Stimulated activated CD4-positive, alpha-beta T cell treated with anti-CD3 and anti-CD28 coated beads, Interleukin-12 subunit alpha, Interleukin-12 subunit beta, amount 100 ng/mL, for 24 hours (primary cell): Measurements from ENCODE around the gene EFNA5.

Experiments
- DNase-seq, 2 experiments: peaks; one replicate each; pipeline ENCODE4 v3.0.0-alpha.2; 2020; ENCODE audit warnings: low read depth in 2 of 2

EFNA5 gene

DNA sequence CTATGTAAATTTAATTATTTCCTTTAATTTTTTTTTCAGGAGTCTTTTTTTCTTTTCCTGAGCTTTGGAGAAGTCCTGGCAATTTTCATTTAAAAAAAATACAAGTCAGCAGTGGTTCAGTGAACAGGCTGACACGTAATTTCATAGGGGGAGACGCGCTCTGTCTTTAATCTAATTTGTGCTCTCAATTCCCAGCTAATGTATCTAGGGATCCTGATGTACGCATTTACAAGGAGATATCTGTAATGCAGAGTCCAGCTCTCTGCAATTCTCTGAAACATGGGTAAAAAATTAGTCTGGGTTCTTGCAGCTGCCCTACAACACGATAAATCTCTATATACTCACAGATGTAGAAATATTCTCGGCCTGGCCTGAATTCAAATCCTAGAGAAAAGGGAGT is 243.9 kb downstream of the EFNA5 start:
- DNase-seq: no peak

GRCh38 chr5:107426209-107426608 is 244.5 kb downstream of the EFNA5 start:
- no peak for DNase-seq

- no peak for DNase-seq
Observed at GRCh38 chr5:107425541-107426031, 245.2 kb downstream of the EFNA5 start.

DNA sequence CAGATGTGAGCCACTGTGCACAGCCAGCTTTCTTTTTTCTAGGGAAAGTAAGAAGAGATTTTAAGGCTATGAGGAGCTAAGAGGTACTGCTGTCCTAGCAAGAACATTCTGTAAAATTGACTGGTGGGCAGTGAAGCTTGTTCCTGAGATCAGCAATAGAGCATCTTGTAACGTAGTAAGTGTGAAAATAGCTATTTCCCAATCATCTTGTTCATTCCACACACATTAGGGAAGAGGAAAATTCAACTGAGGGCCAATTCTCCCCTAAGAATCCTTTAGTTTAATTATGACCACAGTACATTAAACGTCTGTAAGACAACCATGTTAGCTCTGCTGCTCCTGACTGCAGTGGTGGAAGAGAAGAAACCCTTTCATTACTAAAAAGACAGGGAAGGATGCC is 246.2 kb downstream of the EFNA5 start:
- no peak for DNase-seq

- DNase-seq: no peak
Observed at GRCh38 chr5:107422494-107422893, 248.2 kb downstream of the EFNA5 start.

GRCh38 chr5:107419498-107419897 is 251.2 kb downstream of the EFNA5 start:
- no peak for DNase-seq

GRCh38 chr5:107418902-107419301 is 251.8 kb downstream of the EFNA5 start:
- DNase-seq: no peak

- DNase-seq: no peak
Observed at GRCh38 chr5:107418071-107418470, 252.7 kb downstream of the EFNA5 start.

DNA sequence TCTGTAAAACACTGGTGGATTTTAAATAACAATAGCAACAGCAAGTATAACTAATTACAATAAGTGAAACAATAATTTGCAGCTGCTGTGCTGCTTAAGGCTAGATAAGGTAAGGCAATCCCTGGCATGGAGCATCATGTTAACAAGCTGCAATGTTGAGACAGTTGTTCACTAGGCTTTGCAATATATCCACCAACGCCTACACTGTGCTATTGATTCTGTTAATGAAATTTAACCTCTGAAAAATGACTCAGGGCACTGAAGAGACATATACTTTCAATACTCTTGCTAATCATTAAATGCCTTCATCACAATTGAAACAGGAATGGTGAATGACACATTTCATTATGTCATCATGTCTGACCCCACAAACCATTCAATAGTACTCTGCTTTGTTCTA is 255.0 kb downstream of the EFNA5 start:
- no peak for DNase-seq

DNA sequence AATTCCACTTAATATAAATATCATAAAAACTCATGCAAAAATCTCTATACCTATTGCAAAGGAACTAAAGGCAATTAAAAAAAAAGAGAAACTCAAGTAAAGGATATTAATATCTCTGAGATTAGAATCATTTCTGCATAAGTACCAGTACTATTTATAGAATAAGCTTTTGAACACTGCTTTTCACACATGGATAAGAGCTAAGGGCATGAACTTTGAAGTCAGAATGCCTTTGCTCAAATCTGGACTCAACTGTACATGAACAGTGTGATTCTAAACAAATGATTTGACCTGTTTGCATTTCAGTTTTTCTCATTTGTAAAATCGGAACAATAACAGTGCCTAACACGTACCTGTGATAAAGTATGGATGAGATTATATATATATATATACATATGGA is 255.9 kb downstream of the EFNA5 start:
- DNase-seq: no peak

DNA sequence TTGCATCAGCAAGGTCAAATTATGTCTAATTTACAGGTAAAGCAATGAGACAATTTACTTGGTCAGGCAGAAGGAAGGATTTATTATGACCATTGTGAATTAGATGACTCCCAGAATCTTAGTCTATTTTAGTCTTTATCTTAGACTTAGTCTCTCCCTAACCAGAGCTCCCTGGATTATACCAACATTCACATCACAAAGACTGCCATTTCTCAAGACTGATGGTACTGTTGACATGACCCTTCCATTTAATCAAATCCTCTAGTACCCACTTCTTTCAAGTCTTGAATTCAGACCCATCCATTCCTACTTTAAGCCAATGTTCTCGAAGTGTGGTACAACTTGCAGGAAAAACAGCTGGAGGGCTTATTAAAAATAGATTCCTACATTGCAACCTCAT is 257.0 kb downstream of the EFNA5 start:
- no peak for DNase-seq

DNA sequence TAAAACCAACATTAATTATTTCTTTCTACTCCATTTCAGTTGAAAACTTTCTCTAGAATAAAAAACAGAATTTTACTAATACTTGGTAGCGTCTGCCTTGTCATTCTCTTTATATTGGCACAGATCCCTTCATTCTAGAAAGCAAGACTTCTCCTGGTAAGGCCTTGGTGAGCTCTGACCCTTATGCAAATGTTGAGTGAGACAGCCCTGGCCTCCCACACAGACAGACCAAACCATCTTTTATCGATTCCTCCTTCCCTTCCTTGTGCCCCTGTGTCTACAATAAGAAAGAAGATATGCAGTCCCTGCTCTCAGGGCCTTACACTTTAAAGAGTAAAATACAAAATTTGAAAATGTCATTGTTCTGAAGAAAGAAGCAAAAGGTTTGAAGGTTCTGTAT is 262.2 kb downstream of the EFNA5 start:
- DNase-seq: no peak

DNA sequence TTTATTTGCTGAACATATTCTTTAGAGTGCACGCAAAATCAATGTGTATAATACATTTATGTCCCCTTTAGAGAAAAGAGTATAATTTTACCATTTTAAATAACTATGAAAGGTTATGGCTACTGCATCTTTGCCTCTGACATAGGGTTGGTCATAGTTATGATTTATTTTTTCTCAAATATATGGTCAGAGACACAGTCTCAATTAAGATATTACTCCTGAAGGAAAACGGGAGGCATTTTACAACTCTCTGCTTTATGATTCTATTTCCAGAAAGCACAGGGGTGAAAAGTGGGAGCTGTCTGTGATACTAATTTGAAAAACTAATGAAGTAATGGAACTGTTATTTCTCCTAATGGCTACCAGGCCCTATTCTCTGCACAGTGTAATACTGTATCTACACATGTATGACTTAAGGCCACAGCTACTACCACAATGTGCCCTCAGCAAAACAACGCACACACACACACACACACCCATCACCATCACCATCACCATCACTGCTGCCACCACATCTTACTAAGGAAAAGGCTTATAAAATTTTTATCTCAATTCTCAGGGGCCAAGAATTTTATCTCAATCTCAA is 262.9 kb downstream of the EFNA5 start:
- DNase-seq: no peak

DNA sequence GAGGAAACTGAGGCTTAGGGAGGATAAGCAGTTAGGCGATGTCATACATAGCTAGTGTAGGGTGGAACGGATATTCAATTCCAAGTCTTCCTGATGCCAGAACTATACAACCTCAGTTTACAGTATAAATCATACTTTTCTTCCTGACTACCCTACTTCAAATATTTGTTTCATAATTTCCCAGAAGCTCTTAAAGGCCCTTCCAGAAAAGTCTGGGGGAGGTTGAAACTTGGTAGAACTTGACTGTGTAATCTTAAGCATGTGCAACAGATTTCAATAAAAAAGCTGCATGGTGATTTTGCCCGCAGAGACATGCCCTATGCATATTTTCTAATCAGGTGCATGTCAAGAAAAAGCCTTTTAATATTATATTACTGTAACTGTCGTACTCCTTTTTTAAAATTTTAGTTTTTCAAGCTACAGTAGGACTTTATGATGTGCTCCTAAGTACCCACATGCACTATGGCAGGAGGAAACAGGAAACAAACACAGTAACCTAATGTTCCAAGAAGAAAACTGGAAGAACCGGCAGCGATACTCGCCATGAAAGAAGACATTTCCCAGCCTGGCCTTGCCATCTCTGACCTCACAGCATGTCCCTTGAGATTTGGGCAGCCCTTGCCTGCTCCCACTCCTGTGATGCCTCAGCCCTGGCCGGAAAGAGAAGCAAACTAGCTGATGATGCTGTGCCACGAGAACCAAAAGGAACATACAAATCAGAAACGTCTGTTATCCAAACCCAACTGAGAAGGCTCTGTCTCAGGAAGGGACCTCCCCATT is 266.0 kb downstream of the EFNA5 start:
- no peak for DNase-seq

DNA sequence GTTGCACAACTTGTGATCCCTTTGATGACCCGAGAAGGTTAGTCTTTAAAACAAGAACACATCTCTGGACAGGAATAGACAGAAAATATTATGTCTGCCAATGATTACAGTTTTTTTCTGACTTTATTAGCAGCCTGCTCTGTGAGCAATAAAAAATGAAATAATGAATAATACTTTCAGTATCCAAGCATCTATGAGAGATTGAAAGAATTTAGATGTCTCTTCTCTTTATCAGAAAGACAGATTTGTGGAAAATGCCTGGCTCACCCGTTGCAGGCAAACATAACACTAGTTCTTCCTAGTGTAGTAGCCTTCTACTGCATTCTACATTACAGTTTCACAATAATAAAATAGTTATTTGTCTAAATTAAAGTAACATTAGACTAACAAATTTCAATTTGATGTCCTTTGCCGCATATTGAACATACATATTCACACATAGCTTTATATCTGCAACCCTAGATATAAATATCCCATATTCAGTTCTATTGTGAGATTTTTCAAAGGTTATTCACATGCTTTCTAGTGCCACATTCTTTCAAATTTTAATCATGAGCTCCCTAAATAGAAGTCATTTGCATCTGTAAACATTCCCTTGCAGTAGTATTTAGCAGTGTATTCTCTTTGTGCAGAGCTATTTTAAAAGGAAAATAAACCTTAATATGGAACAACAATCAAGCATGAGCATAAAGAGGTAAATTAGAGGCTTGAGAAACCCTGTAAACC is 267.3 kb downstream of the EFNA5 start:
- DNase-seq: no peak

- no peak for DNase-seq
Observed at GRCh38 chr5:107402434-107403227, 268.1 kb downstream of the EFNA5 start.

DNA sequence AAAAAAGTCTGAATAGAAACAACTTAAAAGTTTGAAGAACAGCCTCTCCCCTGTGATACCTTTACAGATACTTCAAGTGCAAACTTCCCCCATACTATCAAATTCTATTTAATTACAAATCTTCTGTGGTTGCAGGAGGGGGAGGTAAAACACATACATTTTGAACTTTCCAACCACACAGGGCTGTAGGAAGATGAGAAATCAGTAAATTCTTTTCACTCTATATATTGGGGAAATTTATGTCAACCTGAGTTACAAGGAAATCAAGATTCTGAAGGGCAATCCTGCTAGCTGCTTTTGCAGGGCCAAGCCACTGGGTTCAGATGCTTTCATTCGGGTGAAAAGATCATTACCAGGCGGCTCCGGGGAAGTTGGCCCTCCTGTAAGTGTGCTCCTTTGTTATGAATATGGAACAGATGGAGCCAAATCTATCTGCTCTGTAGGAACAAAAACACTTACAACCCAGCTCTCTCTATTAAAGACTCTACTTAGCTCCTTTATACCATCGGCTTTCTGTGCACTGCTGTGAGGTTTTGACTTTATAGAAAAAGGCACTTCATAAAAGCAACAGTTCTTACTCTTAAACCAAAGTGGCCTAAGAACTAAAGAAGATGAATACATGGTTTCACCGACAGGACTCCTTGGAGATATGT is 269.1 kb downstream of the EFNA5 start:
- DNase-seq: no peak

GRCh38 chr5:107400328-107400727 is 270.4 kb downstream of the EFNA5 start:
- no peak for DNase-seq

DNA sequence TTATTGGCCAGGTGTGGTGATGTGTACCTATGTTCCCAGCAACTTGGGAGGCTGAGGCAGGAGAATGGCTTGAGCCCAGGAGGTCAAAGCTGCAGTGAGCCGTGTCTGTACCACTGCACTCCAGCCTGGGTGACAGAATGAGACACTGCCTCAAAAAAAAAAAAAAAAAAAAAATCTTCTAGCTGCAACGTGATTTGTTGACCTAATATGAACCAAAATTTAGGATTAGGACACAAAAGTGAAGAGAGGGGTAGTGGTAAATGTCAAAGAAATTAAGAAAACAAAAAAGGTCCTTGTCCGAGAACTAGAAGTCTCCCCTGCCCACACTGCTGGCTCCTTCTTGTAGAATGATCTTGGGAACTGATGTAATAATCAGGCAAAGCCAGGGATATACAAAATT is 272.0 kb downstream of the EFNA5 start:
- no peak for DNase-seq

GRCh38 chr5:107396351-107396690 is 274.4 kb downstream of the EFNA5 start:
- no peak for DNase-seq

DNA sequence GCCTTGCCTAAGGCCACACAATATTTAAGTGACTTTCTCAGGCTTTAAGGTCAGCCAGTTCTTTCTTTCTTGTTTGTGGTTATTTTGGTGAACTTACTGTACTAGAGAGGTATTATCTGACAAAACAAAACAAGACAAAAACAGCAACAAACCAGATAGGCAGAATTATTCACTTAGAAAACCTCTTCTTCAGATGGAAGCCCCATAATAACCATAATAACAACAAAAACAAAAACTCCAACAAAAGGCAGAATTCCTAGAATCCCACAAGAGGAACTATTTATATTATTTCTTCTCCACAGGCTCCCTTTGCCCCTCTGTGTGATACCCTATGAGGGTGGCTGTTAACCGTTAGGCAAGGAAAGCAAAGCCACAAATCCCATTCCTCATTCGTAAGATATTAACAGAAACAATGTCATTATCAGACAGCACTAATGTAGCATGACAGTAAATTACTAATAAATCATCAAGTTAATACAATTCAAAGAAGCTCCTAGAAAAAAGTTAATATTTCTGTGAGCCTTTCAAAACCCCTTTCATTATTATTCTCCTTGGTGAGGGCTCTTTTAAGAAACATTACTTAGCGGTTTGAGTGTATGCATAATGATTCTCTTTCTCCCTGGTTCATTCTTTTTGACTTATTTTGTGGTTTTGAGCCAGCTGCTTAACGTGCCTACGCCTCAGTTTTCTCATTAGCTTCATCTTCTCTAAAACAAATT is 274.9 kb downstream of the EFNA5 start:
- DNase-seq: no peak
